ENCODE results near the gene TPM4.

DNA sequence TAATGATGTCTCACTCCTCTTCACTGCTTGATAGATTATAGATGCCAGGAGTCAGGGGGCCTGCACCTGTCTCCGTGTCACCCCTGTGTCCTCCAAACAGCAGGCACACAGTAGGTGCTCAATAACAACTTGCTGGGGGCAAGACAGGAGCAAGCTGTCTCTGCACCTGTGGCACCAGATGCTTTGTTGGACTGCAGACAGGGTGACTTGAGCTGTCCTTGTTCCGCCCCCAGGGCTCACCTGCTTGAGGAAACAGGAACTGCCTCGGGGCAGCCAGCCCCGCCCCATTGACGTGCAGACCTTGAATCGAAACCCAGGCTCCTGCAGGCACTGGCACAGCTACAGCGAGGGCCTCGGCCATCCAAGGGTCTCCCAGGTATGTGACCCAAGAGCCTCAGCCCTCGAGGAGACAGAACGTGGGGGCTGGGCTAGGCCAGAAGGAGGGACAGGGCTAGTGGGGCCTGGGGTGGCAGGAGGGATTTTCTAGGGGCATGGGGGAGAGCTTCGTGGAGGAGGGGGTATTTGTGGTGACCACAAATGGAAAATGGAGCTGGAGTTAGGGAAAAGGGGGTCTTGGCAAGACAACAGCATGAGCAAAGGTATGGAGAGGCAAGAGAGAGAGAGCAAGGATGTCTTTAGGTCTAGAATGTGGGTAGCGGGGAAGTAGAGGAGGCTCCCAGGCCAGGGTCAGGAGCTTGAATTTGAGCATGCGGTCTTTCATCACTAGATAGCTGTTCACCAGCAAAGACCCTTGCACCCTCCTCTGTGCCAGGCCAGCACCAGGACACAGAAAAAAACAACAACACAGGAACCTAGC lies 67.3 kb downstream of the TPM4 start, which contains the start of gene HSH2D:
- TF ChIP-seq, protein P1, sequence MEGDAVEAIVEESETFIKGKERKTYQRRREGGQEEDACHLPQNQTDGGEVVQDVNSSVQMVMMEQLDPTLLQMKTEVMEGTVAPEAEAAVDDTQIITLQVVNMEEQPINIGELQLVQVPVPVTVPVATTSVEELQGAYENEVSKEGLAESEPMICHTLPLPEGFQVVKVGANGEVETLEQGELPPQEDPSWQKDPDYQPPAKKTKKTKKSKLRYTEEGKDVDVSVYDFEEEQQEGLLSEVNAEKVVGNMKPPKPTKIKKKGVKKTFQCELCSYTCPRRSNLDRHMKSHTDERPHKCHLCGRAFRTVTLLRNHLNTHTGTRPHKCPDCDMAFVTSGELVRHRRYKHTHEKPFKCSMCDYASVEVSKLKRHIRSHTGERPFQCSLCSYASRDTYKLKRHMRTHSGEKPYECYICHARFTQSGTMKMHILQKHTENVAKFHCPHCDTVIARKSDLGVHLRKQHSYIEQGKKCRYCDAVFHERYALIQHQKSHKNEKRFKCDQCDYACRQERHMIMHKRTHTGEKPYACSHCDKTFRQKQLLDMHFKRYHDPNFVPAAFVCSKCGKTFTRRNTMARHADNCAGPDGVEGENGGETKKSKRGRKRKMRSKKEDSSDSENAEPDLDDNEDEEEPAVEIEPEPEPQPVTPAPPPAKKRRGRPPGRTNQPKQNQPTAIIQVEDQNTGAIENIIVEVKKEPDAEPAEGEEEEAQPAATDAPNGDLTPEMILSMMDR (IDR thresholded peaks at IDR 0.05; ENCODE audit: control extremely low read depth in 1 of 3, insufficient read depth in 1 of 3, low read depth in 1 of 3, low read length in 3 of 3) = no peak
- no peak for TF ChIP-seq KDM5A (IDR thresholded peaks at IDR 0.05; ENCODE audit: low read length)
- TF ChIP-seq SRF (IDR thresholded peaks at IDR 0.05; ENCODE audit: low read depth, low read length) = no peak
- no peak for TF ChIP-seq HDAC2 (IDR thresholded peaks at IDR 0.05; ENCODE audit: borderline replicate concordance in 1 of 2, low read depth in 2 of 2, low read length in 2 of 2)
- no peak for TF ChIP-seq EZH2 (IDR thresholded peaks at IDR 0.05; ENCODE audit: low read depth, low read length, severe bottlenecking)
- TF ChIP-seq POLR2A (IDR thresholded peaks at IDR 0.05; ENCODE audit: control extremely low read depth in 1 of 2, low read depth in 2 of 2, low read length in 2 of 2) = no peak
- no peak for TF ChIP-seq SAP30 (IDR thresholded peaks at IDR 0.05; ENCODE audit: insufficient read depth, insufficient replicate concordance, low read length)
